ENCODE results near the gene DOCK1.

Gene DOCK1

GRCh38 chr10:127148066-127148932 is 243.1 kb downstream of the DOCK1 start:
- no peak for DNase-seq

DNA sequence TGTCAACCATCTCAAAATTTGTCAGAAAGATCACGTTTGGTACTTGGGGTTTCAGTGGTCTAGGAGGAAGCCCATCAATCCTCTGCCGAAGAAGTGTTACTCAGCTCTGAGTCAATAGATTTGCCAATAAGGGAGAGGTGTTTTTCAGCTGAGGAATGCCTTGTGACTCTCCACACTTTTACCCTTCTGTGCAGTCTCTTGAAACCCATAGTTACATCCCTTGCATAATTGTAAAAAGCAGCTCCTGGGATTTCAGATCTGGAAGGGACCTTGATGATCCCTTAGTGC is 243.6 kb downstream of the DOCK1 start:
- no peak for DNase-seq

GRCh38 chr10:127149501-127150081 is 244.4 kb downstream of the DOCK1 start:
- no peak for DNase-seq

- DNase-seq = no peak
Measured at GRCh38 chr10:127150136-127150535, 244.9 kb downstream of the DOCK1 start.

- no peak for DNase-seq
Measured at GRCh38 chr10:127151541-127151940, 246.3 kb downstream of the DOCK1 start.

DNA sequence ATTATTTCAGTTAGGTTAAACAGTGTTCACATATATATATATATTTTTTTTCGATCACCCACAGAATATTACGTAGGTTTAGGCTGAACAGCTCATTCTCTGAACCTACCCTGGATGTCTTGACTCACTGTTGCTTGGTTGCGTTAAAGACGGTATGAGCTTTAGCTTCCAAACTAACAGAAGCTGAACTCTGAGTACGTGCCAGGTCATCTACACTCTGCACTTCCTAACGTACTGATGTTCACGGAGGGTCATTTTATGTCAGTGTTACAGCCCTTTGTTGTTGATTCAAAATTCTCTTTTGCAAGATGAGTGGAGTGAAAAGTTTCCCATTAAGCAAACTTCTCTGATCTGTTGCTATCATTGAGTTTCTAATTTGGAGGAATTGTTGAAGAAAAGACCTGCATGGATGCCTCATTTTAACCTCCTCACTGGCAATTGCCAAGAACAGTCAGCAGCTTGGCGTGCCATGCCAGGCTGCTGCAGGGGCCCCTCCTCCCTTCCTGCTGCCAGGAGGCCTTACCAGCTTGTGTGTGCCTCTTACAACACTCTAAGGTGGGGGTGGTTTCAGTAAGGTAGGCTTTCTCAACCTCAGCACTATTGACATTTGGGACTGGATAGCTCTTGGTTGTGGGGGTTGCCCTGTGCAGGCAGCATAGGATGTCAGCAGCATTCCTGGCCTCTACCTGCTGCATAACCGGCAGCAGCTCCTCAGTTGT is 246.9 kb downstream of the DOCK1 start:
- DNase-seq = no peak

- no peak for DNase-seq
Measured at GRCh38 chr10:127153181-127153580, 248.0 kb downstream of the DOCK1 start.

- DNase-seq = no peak
Measured at GRCh38 chr10:127154831-127155620, 249.8 kb downstream of the DOCK1 start.

GRCh38 chr10:127157089-127157488 is 251.9 kb downstream of the DOCK1 start:
- no peak for DNase-seq

GRCh38 chr10:127157506-127158200 is 252.4 kb downstream of the DOCK1 start:
- no peak for DNase-seq

GRCh38 chr10:127158662-127159061 is 253.4 kb downstream of the DOCK1 start:
- DNase-seq = no peak

- no peak for DNase-seq
Measured at GRCh38 chr10:127159648-127160245, 254.5 kb downstream of the DOCK1 start.

- DNase-seq = no peak
Measured at GRCh38 chr10:127161482-127161881, 256.3 kb downstream of the DOCK1 start.

DNA sequence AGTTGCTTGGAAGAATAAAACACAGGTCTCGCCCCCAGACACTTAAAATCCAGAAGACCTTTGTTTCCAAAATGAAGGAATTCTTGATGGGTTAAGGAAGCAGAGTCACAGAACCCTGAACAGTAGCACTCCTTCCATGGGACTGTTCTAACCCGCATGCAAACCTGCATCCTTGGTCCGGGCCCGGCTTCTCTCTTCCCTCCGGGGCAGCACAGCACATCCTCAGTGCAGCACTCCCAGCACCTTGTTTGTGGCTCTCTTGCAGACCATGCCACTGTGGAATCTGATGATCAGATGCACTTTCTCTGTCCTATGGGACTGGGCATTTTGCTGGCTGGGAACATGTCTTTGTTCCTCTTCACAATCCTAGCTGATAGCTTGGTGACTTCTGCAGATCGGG is 257.6 kb downstream of the DOCK1 start:
- DNase-seq = no peak

DNA sequence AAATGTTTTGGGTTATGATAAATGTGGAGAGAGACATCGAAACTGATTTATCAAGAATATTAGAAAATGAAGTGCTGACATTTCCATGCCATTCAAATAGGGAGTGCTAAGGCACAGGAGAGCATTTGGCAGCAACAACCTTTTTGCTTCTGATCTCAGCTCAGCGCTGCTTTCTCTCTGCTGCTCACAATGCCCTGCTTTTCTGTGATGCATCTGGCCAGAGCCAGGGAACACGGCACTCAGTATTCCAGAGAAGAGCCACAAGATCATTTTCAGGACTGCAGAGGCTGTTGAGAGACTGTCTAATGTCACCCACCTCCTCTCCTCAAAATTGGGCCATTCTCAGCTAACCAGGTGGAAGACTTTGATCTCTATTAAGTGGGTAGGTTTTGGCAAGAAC is 263.0 kb downstream of the DOCK1 start:
- no peak for DNase-seq

- no peak for DNase-seq
Measured at GRCh38 chr10:127174866-127175265, 269.6 kb downstream of the DOCK1 start.

DNA sequence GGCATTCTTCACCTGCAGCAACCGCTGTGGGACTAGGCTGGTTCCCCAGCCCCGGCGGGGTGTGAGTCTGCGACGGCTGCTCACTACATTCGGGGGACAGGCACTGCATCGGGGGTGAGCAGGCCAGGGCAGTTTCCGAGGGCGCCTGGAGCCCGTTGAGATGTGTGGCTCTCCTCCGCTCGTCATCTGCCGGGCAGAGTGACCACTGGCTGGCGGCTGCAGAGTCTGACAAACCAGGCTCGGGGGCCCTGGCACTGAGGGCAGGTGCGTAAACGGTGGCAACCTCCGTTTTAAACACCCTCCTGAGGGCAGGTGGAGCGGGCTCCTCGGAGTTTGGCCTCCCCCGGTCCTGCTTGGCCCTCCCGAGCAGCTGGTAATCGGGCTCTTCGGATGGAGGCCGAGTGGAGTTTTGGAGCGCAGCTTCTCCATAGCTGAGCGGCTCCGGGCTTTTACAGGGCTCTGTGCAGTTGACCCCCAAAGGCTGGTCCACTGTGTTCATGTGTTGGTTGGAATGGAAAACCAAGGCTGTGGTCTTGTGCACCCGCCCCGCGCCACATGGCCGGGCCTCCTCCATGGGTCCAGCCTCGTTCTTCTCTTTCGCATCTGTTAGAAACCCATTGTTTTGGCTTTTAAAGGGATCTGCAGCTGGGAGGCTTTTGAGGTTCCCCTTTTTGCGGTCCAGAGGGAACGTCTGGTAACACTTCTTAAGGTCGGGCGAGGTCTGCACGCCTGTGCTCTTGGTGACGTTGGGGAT is 270.3 kb downstream of the DOCK1 start:
- DNase-seq = no peak

DNA sequence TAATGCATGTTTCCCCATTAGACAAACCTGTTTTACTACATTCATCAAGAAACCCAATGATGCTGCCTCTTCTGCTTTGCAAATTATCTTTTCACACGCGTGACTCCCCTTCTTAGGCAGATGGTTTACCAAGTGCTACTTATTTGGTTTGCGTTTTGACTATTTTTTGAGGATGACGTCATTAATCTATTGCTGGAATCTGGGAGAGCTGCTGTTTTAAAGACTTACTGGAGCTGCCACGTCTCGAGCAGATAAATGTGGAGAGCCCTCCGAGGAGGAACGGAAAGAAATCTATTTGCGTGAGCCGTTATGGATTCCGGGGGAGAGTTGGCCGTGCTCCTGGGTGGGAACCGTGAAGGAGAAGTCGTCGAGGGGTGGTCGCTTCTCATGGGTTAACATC is 271.4 kb downstream of the DOCK1 start:
- no peak for DNase-seq

DNA sequence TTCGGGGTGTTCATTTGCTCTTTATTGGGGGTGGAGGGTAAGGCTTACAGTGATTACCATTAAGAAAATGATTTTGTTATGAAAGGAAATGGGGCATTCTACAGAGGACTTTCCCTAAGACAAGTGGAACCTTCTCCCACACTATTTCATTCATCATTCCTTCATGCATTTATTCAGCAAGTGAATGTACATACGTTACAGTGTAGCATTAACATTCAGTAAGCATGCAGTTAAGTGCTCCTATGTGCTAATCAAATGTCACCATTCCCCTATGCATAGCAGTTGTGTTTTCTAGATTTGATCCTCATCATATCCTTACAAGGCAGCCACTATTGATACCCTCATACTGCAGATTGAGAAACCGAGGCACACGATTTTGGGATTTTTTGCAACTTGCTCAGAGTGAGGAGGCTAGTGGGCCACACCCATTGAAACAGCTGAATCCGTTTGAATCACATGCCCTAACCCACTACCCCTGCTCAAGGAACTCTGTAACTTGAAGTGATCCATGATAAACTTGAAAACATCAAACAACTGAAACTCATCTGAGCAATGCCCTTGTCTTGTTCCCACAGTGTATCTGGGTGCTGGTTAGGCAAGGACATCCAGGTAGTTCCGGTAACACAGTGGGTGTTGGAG is 274.5 kb downstream of the DOCK1 start:
- DNase-seq = no peak

DNA sequence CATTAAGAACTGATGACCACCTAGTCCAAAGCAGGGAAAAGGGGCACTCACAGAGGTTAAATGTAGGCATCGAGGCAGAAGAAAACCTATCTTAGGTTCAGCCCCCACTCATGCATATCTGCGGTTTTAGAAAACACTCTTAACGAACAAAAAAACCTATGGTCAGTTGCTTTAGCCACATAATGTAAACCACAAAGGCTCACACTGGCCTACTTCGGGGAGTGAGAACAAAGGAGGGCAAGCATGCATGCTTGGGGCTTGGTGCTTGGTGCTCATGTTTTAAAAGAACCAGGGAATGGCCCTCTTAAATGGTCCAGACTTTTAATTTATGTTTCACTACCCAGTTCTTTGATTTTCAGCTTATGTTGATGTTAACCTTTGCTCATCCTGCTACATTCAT is 276.9 kb downstream of the DOCK1 start:
- DNase-seq = no peak

DNA sequence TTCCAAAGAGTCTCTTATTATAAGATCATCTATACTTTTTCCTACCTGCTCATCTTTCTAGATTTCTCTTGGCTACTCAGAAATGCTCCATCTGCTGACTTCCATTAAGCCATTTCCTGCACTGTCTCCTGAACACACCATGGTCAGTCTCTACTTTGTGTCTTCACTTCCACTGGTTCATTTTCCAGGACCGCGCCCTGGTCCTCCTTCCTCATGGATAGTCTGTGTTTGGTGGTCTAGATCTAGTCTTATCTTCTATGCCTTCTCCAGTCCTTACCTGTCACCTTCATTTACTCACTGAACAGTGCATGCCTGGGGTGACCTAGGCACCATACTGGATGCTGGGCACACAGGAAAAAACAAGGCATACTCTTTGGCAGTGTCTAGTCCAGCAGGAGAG is 279.4 kb downstream of the DOCK1 start:
- no peak for DNase-seq
